ENCODE measurements around the gene NECTIN3.

NECTIN3 gene

GRCh38 chr3:111084911-111085310, 13.3 kb downstream of the NECTIN3 start:
- no peak for DNase-seq (ENCODE audit: low spot score)

DNA sequence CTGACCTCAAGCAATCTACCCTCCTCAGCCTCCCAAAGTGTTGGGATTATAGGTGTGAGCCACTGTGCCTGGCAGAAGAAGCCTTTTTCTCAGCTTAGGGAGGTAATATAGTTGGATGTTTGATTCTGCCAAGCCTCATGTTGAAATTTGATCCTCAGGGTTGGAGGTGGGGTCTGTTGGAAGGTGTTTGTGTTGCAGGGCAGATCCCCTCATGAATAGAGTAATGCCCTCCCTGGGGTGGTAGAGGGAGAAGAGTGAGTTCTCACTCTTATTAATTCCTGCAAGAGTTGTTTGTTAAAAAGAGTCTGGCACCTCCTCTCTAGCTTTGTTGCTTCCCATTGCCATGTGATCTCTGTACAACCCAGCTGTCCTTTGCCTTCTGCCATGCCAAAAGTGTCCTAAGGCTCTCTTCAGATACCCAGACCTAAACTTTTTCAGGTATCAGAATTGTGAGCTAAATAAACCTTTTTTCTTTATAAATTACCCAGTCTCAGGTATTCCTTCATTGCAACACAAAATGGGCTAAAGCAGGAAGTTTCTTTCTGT, 16.4 kb downstream of the NECTIN3 start:
- no peak for DNase-seq (ENCODE audit: low spot score)

GRCh38 chr3:111096487-111097209, 25.0 kb downstream of the NECTIN3 start:
- no peak for DNase-seq (ENCODE audit: low spot score)

GRCh38 chr3:111103807-111104206, 32.2 kb downstream of the NECTIN3 start:
- DNase-seq (ENCODE audit: low spot score), result no peak

GRCh38 chr3:111106993-111107661, 35.5 kb downstream of the NECTIN3 start:
- DNase-seq (ENCODE audit: low spot score), result no peak

DNA sequence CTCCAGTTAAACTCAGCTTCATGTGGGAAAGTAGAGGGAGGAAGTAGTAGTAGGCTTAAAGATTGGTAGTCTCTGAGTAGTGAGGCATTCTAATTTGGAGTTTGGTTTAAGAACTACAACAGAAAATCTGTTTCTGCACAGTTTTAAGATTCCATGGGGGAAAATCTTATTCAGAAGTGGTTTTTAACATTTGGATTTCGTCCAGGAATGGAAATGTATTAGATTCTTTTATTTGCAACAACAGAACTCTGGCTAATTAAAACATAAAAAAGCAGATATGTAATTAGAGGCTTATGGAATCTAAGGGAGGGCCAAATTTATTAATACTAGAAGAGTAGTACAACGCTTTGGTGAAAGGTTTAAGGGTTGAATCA, 36.0 kb downstream of the NECTIN3 start:
- no peak for DNase-seq (ENCODE audit: low spot score)

GRCh38 chr3:111112913-111113312, 41.3 kb downstream of the NECTIN3 start:
- no peak for DNase-seq (ENCODE audit: low spot score)

DNA sequence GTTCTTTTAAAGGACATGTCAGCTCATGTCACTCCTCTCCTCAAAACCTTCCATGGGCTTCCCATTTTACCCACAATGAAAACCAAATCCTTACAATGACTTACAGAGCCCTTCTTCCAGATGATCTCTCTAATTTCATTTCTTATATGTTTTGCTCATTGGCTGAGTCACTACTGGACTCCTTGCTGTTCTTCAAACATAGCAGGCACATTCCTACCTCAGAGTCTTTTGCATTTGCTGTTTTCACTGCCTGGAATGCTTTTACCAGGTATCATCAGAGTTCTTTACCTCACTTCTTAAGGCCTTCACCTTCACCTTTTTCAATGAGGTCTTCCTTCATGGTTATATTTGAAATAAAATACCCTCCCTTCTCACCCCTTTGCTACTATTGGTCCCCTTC, 57.3 kb downstream of the NECTIN3 start:
- DNase-seq (ENCODE audit: low spot score), result no peak

- DNase-seq (ENCODE audit: low spot score), result no peak
Measured at GRCh38 chr3:111130827-111131226, 59.2 kb downstream of the NECTIN3 start.

DNA sequence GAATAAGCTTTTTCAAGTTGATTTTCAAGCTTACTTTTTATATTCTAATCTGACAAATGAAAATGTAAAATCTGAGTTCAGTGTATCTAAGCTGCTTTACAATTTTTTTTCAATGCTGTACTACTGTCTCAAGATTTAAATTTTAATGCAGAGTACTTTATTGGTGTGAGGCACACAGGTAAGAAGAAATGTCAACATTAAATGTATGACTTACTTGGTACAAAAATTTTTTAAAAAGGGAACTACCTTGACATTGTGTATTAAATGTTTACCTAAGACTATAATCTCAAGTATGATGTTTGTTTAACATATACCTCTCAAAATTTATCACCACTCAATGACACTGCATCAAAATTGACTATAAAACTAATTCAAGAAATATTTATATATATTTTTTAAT, 62.7 kb downstream of the NECTIN3 start:
- DNase-seq (ENCODE audit: low spot score), result no peak

DNA sequence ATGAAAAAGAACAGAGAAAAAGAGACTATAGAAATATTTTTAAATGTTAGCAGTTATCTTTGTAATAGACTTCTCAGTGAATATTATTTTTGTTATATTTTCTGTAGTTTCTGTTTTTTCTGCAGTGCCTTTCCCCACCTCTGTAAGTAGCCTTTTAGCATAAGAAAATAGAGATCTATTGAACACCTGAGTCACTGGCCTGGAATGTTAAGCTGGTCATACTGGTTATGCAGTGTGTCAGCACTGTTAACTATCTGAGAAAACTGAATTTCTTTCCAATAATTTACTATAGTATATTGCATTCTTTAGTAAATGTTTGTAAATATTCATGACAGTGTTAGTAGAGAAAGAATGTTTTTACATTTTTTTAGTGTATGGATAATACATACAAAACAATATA, 79.8 kb downstream of the NECTIN3 start:
- no peak for DNase-seq (ENCODE audit: low spot score)

GRCh38 chr3:111152496-111152895, 80.9 kb downstream of the NECTIN3 start:
- no peak for DNase-seq (ENCODE audit: low spot score)

DNA sequence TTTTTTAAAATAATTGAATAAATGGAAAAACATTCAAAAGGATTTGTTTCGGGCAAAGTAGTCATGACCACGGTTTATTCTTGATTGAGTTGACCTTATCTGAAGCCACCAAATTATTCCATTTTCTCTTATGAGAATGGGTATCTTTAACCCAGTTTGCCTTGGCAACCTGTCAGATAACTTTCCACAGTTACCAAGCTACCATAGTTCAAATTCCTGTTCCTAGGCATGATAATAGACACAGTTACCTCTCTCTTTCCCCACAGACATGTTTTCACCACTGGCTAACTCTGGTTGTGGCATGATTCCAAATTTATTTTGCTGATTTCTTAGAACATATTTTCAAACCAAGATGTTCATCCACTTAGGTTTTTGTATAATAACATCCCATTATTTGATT, 84.9 kb downstream of the NECTIN3 start:
- no peak for DNase-seq (ENCODE audit: low spot score)

GRCh38 chr3:111159391-111159790, 87.8 kb downstream of the NECTIN3 start:
- no peak for DNase-seq (ENCODE audit: low spot score)

DNA sequence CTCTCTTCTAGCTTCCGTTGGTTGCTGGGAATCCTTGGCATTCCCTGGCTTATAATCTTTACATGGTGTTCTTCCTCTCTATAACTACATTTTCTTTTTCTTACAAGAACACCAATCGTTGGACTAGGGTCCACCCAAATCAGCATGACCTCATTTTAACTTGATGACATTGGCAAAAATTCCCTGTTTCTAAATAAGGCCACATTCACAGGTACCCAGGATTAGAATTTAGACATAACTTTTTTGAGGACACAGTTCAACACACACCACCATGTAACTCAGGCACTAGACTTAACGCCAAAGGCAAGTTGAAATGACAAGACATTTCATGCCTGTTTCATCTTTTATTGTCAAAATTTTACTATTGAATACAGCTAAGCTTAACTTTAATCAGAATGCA, 93.0 kb downstream of the NECTIN3 start:
- DNase-seq (ENCODE audit: low spot score), result no peak

DNA sequence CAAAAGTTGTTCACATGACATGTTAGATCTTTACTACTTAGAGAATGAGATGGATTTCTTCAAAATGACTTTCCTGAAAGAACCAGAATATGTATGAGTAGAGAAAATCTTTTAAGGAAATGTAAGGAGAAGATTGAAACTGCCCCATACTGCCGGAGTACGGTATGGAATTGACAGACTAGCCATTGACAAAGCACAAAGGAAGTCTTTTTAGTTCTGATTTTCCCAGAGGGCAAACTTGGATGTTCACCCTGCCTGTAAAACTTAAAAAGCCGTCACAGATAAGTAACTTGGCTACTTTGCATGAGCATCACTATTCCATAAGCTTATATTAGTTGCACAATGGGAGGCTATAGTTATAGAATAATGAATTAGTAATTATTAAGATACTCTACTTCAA, 93.8 kb downstream of the NECTIN3 start:
- DNase-seq (ENCODE audit: low spot score), result no peak

DNA sequence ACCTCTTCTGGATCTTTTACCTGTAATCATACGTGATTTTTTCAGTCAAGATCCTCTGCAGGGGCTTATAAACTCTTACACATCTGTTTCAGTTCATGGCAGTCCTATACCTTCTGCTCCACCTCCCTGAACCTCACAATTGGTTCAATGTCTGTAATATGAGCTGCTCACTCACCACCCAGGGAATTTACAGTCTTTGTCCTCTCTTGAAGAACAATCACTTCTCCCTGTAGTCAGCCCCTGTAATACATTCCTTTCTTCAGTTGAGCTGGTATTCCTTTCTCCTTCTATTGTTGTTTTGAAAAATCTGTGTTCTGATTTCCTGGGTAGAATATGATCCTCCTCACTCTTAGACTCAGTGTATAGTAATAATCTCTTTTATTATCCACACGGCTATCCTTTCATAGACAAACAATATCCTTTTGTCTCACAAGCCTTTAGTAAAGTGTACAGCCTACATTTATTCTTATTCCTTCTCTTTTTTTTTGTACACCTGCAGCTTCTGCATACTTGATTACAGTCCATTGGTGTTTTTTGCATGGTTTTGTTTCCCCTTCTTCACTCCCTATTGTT, 101.8 kb downstream of the NECTIN3 start:
- DNase-seq (ENCODE audit: low spot score), result no peak

DNA sequence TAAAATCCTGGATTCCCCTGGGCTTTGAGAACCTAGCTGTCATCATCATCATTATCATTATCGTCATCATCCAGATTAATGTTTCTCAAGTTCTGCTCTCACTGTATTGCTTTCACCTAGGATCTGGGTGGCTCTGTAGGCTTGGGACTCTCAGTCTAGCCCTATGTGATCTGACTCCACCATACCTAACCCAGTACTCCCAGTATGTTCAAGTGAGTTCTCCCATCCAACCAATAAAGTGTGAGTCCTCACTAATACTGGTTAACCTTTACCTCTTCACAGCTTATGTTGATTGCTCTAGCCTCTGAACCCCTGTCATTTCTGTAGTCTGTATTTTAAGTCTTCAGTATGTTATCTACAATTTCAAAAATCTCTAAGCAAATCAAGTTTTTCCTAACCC, 102.3 kb downstream of the NECTIN3 start:
- no peak for DNase-seq (ENCODE audit: low spot score)

DNA sequence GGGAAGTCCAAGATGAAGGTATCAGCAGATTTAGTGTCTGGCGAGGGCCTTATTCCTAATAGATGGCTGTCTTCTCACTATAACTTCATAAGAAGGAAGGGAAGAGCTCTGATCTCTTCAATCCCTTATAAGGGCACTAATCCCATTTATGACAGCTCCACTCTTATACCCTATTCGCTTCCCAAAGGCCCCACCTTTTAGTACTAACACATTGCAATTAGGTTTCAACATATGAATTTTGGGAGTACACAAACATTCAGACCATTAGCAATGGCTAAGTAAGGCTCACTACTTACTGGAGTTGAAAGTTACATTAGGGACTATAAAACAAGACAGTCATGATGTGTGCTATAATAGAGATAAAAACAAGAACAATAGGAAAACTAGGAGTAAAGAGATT, 118.9 kb downstream of the NECTIN3 start:
- DNase-seq (ENCODE audit: low spot score), result no peak

DNA sequence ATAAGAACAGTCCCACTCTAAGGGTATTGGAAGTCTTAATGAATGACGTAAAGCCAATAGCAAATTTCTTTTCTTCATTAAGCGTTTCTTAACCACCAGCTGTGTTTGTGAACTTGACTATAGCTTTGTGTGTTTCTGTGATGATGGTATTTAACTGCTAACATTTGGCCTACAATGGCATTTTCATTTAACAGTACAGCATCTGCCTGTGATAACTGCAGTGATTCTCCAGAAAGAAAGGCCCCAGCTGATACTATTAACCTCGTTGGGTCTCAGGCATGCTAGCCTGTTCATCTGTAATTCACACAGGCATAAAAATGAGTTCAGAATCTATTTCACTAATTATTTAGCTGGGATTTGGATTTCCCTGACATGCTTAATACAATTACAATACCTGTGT, 121.9 kb downstream of the NECTIN3 start:
- DNase-seq (ENCODE audit: low spot score), result no peak

DNA sequence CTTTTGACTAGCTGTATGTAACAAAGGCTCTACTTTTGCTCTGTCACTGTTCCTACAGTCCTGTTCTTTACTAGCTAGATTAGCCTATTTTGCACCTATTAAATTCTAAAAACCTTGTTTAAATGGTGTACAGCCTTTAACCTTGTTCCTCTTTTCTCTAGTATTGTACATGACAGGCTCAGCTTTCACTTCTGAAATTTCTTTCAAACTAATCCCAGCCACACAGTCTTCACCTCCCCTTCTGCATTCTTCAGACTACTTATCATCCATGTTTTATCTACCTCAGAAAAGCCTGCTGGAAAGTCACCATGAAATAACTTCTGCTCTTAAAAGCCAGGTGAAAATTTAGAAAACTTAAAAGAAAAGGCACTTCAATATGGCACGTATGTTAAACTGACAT, 122.4 kb downstream of the NECTIN3 start:
- DNase-seq (ENCODE audit: low spot score), result no peak

DNA sequence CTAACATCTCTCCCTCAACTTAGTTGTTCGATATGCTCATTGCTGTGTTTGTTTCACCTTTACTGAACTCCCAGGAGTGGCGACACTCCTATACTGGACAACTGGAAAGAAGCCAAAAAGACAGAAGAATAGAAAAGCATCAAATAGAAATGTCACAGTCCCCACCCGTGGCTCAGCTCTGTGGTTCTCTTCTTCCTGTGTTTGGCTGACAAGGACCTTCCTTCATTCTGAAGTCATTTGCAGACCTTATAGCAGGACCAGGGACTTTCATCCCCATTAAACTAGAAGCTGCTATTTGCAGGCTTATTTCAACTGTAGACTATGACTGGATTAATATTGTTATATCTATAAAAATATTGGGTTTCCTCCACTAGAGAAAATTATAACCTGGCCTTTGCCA, 125.9 kb downstream of the NECTIN3 start:
- DNase-seq (ENCODE audit: low spot score), result no peak

DNA sequence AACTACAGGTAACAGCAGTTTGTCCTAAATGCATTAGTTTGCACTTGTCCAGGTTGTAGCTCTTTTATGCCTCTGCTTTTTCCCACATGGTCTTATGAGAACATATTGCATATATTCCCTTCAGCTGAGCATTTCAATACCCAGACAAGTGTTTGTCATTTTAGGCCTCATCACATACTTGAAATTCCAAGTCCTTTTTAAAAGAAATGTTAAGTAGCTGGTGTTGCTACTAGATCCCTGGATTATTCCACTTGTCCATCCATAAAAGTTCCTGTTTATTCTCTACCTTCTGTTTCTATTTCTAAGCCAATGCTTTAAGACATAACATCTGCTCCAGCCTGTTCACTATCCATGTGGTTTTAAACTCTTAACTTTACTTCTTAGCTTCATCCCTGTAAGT, 128.4 kb downstream of the NECTIN3 start:
- DNase-seq (ENCODE audit: low spot score), result no peak
